AG09319 (cell line): ENCODE results near the gene APIP.

Experiments used
- DNase-seq: peaks from one replicate; pipeline ENCODE4 v3.0.0-alpha.2; 2010; ENCODE audit warnings: low read depth; ENCODE audit errors: extremely low read depth
- CTCF ChIP-seq: IDR thresholded peaks from 2 replicates; pipeline ENCODE4 v1.5.1; 2011; ENCODE audit warnings: low read depth, mild to moderate bottlenecking, inconsistent platforms, low read length, moderate library complexity

The APIP gene

GRCh38 chr11:34843271-34843670, 72.9 kb downstream of the APIP start:
- no peak for TF ChIP-seq CTCF
- no peak for DNase-seq

GRCh38 chr11:34840736-34841386, 75.3 kb downstream of the APIP start:
- TF ChIP-seq CTCF: peak; percentile 29
- no peak for DNase-seq

- no peak for TF ChIP-seq CTCF
- DNase-seq: no peak
Observed at GRCh38 chr11:34839969-34840368, 76.2 kb downstream of the APIP start.

- DNase-seq: no peak
Observed at GRCh38 chr11:34836958-34837856, 79.0 kb downstream of the APIP start.

GRCh38 chr11:34833602-34834001, 82.6 kb downstream of the APIP start:
- DNase-seq: no peak
- no peak for TF ChIP-seq CTCF

More at GRCh38 chr11:34836958-34837856, 79.0 kb downstream of the APIP start:
- no peak for TF ChIP-seq CTCF
